K562 (cell line): ENCODE data around the gene LAMTOR5. TPM values are rescaled to one million over a fixed set of nuclear protein-coding genes. Genes with fewer than 3 reads are reported as not detected.

Experiments
- ATF4 ChIP-seq: fragments of 450-650 bp; formaldehyde crosslinking; IDR thresholded peaks from 2 replicates; pipeline ENCODE4 v1.4.0; 2022; ENCODE audit warnings: mild to moderate bottlenecking, moderate library complexity
- ATF6 ChIP-seq: sonication (generic); formaldehyde crosslinking; IDR thresholded peaks from 2 replicates; pipeline ENCODE4 v1.4.0; 2020; ENCODE audit warnings: mild to moderate bottlenecking, missing genetic modification reagents
- CEBPG ChIP-seq, 3 experiments: fragments of 200-800 bp in 1 of 3; sonication (Bioruptor generic) in 1 of 3; sonication (generic) in 1 of 3; formaldehyde crosslinking in 1 of 3; IDR thresholded peaks in 2 of 3; conservative IDR thresholded peaks in 1 of 3; 2 replicates each; pipeline versions ENCODE4 v1.6.1 to v1.8.0; 2016 to 2022; ENCODE audit warnings: missing compliant biosample characterization in 2 of 3, missing genetic modification characterization in 2 of 3, mild to moderate bottlenecking in 1 of 3, missing genetic modification reagents in 1 of 3
- DNMT1 ChIP-seq: fragments of 450-650 bp; IDR thresholded peaks from 2 replicates; pipeline ENCODE4 v1.6.1; 2016; ENCODE audit warnings: antibody characterized with exemption, mild to moderate bottlenecking
- KLF13 ChIP-seq: fragments of 450-650 bp; IDR thresholded peaks from 2 replicates; pipeline ENCODE4 v1.6.1; 2016; ENCODE audit warnings: missing genetic modification characterization, low read depth, mild to moderate bottlenecking, missing compliant biosample characterization, moderate library complexity, borderline replicate concordance
- NFE2 ChIP-seq: IDR thresholded peaks from 2 replicates; pipeline ENCODE4 v1.6.1; 2014; ENCODE audit warnings: antibody characterized with exemption, low read depth
- NR2C1 ChIP-seq, 2 experiments: fragments of 450-650 bp; IDR thresholded peaks; 2 replicates each; pipeline ENCODE4 v1.6.1; 2017; ENCODE audit warnings: mild to moderate bottlenecking in 2 of 2, antibody characterized with exemption in 1 of 2, inconsistent platforms in 1 of 2, missing compliant biosample characterization in 1 of 2, missing genetic modification characterization in 1 of 2
- PBX2 ChIP-seq, 2 experiments: IDR thresholded peaks in 1 of 2; conservative IDR thresholded peaks in 1 of 2; 2 replicates each; pipeline ENCODE4 v1.6.1; 2016; ENCODE audit warnings: low read depth in 2 of 2, mild to moderate bottlenecking in 1 of 2, missing compliant biosample characterization in 1 of 2, missing genetic modification characterization in 1 of 2, moderate library complexity in 1 of 2
- RBFOX2 ChIP-seq: fragments of 200-400 bp; formaldehyde crosslinking; IDR thresholded peaks from 2 replicates; pipeline ENCODE4 v1.6.1; 2017; ENCODE audit warnings: low read depth, mild to moderate bottlenecking, low read length, moderate library complexity
- TCF3 ChIP-seq: sonication (generic); formaldehyde crosslinking; IDR thresholded peaks from 2 replicates; pipeline ENCODE4 v1.4.0; 2020; ENCODE audit warnings: mild to moderate bottlenecking, missing genetic modification reagents
- ZNF239 ChIP-seq: fragments of 250-450 bp; sonication (Bioruptor Pico); IDR thresholded peaks from 2 replicates; pipeline ENCODE4 v1.4.0; 2020; ENCODE audit warnings: mild to moderate bottlenecking
- polyA plus RNA-seq, 8 experiments: library from polyadenylated mRNA; depleted of rRNA in 4 of 8; stranded (reverse) in 5 of 8; unstranded in 3 of 8; fragments of >200 nt; fragmentation: Nextera tagmentation in 2 of 8; fragmentation: Illumina TruSeq in 1 of 8; extraction: Ambion mirVana in 2 of 8; extraction: Trizol in 1 of 8; gene quantifications; 2 replicates each; pipeline versions ENCODE4 v1.2.1 to v1.2.3, GENCODE V29; 2011 to 2014; ENCODE audit warnings: inconsistent platforms in 1 of 8, missing spikeins in 1 of 8
- total RNA-seq, 7 experiments: library from RNA; depleted of rRNA in 6 of 7; stranded (reverse); fragments of >200 nt in 6 of 7; fragmentation: Illumina TruSeq in 2 of 7; extraction: Trizol in 2 of 7; gene quantifications; 2 replicates each; pipeline versions ENCODE4 v1.2.1 to v1.2.3, GENCODE V29; 2011 to 2021; ENCODE audit warnings: low replicate concordance in 1 of 7
- TF ChIP-seq, protein P1 (sequence below): fragments of 250-450 bp; sonication (Bioruptor Pico); IDR thresholded peaks from 2 replicates; pipeline ENCODE4 v1.5.0; 2021

The LAMTOR5 gene
- total and polyA plus RNA-seq, 9 of the 15 experiments (the other 6 are each of a cell fraction or from before 2014, with no cell fraction given): 118 to 712 (median 241) TPM

DNA sequence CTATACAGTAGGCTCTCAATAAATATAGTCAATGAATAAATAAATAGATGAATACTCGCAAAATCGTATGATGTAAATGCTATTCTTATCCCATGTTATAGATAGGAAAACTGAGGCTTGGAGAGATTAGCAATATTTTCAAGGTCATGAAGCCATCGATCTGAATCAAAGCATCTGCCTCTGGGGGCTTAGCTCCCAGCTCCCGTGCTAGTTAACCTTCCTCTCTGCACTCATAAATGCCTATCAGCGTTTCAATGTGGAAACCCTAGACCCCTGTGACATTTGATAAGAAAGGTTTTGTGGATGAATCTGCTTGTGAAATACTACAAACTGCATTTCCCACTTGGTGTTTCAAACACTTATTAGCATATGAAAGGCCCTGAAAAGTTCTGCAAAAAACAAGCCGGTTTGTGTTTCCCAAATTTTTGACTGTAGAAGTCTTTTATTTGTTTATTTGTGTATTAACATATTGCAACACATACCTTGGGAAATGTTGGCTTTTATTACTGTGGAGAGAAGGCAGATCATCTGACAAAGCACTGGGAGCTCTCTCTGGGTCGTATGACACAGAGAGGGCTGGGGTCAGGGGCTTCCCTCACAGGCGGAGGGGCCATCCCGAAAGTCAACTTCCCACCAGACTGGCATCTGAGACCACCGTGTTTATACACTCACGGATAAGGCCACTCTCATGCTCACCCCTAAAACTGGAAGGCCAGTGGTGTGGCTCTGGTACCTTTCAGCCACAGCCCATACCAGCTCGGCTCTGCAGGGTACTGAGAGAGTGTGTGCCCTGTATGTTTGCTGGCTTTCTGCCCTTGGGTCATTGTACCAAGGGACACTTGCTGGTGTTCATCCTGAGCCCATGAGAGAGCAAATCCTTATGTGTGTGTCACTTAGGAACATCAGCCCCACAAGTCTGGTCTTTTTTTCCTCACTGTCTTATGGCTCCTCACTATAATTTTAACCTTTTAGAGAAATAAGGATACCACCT, 42.5 kb upstream of the LAMTOR5 start (continued):
- TF ChIP-seq ZNF239 (peak; percentile 91), DNMT1 (no peak), PBX2 (CRISPR knock-in tag; IDR thresholded peaks at IDR 0.05; ENCODE audit: low read depth) (no peak), PBX2 (tag; conservative IDR thresholded peaks at IDR 0.05; ENCODE audit: low read depth) (no peak), ATF4 (CRISPR knock-in tag) (no peak), NR2C1 (IDR thresholded peaks at IDR 0.05) (no peak), NR2C1 (tag; IDR thresholded peaks at IDR 0.05) (no peak), CEBPG (CRISPR knock-in tag; IDR thresholded peaks at IDR 0.05) (no peak), CEBPG (tag; conservative IDR thresholded peaks at IDR 0.05 in 1 of 2, IDR thresholded peaks at IDR 0.05 in 1 of 2) (peak; percentile 30 to 32; a peak in 1 of 4 replicates), NFE2 (no peak), RBFOX2 (no peak), KLF13 (tag) (no peak), ATF6 (CRISPR knock-in tag) (no peak), TCF3 (CRISPR knock-in tag) (peak; percentile 14; the same call in 1 of the 2 replicates)
- TF ChIP-seq, protein P1, sequence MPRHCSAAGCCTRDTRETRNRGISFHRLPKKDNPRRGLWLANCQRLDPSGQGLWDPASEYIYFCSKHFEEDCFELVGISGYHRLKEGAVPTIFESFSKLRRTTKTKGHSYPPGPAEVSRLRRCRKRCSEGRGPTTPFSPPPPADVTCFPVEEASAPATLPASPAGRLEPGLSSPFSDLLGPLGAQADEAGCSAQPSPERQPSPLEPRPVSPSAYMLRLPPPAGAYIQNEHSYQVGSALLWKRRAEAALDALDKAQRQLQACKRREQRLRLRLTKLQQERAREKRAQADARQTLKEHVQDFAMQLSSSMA (CRISPR knock-in tag): no peak
